ENCODE results near the gene LRRN4. TPM values are rescaled to one million over a fixed set of nuclear protein-coding genes. Genes with fewer than 3 reads are reported as not detected.

The LRRN4 gene
- total RNA-seq, 2 experiments from 2014 or later = not detected

GRCh38 chr20:6066582-6066981 is 12.7 kb upstream of the LRRN4 start:
- intact Hi-C loops (cut with micrococcal nuclease; ENCODE audit: unreplicated experiment) = no loop called here
- no peak overlapping the region for H3K4me3 ChIP-seq (ENCODE audit: low read depth, low read length, poor library complexity, severe bottlenecking)
- no peak for DNase-seq (ENCODE audit: low spot score)
- ChIA-PET POLR2A (no interaction called here), CTCF (ENCODE audit: unreplicated experiment) (no interaction called here)
- H2AFZ ChIP-seq (ENCODE audit: low read length) = no peak overlapping the region
- H3K36me3 ChIP-seq (ENCODE audit: insufficient read depth, low read length) = no peaks in the 10 kb centered on the region
- no peak overlapping the region for H3K4me2 ChIP-seq (ENCODE audit: low read length)
- no peaks in the 10 kb centered on the region for H3K9me2 ChIP-seq (ENCODE audit: insufficient read depth, low read length)
- BruUV-seq (replicated peaks) = no TSS peak
- no peaks in the 10 kb centered on the region for H3K79me2 ChIP-seq (ENCODE audit: insufficient read depth, low read depth, low read length)
- no peaks in the 10 kb centered on the region for H4K20me1 ChIP-seq (ENCODE audit: insufficient read depth, low read length)
- H3K27ac ChIP-seq (ENCODE audit: low read depth, low read length, poor library complexity, severe bottlenecking) = no peak overlapping the region
- H3K4me1 ChIP-seq (ENCODE audit: insufficient read depth, low read length, poor library complexity, severe bottlenecking) = no peaks in the 10 kb centered on the region
- H3K9me3 ChIP-seq (ENCODE audit: low read length) = no peaks in the 10 kb centered on the region
- no peak for TF ChIP-seq EZH2phosphoT487 (IDR thresholded peaks at IDR 0.05; ENCODE audit: borderline replicate concordance, low read depth, low read length)
- TF ChIP-seq, protein P1, sequence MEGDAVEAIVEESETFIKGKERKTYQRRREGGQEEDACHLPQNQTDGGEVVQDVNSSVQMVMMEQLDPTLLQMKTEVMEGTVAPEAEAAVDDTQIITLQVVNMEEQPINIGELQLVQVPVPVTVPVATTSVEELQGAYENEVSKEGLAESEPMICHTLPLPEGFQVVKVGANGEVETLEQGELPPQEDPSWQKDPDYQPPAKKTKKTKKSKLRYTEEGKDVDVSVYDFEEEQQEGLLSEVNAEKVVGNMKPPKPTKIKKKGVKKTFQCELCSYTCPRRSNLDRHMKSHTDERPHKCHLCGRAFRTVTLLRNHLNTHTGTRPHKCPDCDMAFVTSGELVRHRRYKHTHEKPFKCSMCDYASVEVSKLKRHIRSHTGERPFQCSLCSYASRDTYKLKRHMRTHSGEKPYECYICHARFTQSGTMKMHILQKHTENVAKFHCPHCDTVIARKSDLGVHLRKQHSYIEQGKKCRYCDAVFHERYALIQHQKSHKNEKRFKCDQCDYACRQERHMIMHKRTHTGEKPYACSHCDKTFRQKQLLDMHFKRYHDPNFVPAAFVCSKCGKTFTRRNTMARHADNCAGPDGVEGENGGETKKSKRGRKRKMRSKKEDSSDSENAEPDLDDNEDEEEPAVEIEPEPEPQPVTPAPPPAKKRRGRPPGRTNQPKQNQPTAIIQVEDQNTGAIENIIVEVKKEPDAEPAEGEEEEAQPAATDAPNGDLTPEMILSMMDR (conservative IDR thresholded peaks at IDR 0.05; ENCODE audit: low read length) = no peak

DNA sequence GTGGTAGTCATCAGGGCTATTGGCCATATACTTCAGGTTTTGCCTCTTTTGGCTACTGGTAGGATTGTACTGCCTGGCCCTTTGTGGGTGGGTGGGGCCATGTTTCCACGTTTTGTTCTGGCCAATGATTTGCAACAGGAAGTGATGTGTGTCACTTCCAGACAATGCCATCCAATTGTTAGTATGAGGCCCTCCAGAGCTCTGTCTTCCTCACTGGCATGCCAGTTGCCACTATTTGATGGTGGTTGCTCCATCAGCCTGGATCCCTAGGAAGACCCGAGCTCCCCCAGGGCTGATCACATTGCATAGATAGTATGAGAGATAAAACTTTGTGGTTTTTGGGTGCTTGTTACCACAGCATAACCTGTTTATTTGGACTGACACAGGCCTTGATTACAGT is 7.7 kb upstream of the LRRN4 start:
- no peaks in the 10 kb centered on the region for H3K9me2 ChIP-seq (ENCODE audit: insufficient read depth, low read length)
- TF ChIP-seq, protein P1 (conservative IDR thresholded peaks at IDR 0.05; ENCODE audit: low read length) = no peak
- TF ChIP-seq EZH2phosphoT487 (IDR thresholded peaks at IDR 0.05; ENCODE audit: borderline replicate concordance, low read depth, low read length) = no peak
- no peak overlapping the region for H3K27ac ChIP-seq (ENCODE audit: low read depth, low read length, poor library complexity, severe bottlenecking)
- H4K20me1 ChIP-seq (ENCODE audit: insufficient read depth, low read length) = no peaks in the 10 kb centered on the region
- H3K79me2 ChIP-seq (ENCODE audit: insufficient read depth, low read depth, low read length) = no peaks in the 10 kb centered on the region
- intact Hi-C loops (cut with micrococcal nuclease; ENCODE audit: unreplicated experiment) = no loop called here
- H3K9me3 ChIP-seq (ENCODE audit: low read length) = no peaks in the 10 kb centered on the region
- no peak overlapping the region for H3K4me2 ChIP-seq (ENCODE audit: low read length)
- H2AFZ ChIP-seq (ENCODE audit: low read length) = no peak overlapping the region
- H3K36me3 ChIP-seq (ENCODE audit: insufficient read depth, low read length) = no peaks in the 10 kb centered on the region
- ChIA-PET POLR2A (no interaction called here), CTCF (ENCODE audit: unreplicated experiment) (no interaction called here)
- H3K4me3 ChIP-seq (ENCODE audit: low read depth, low read length, poor library complexity, severe bottlenecking) = no peak overlapping the region
- no peak for DNase-seq (ENCODE audit: low spot score)
- H3K4me1 ChIP-seq (ENCODE audit: insufficient read depth, low read length, poor library complexity, severe bottlenecking) = no peaks in the 10 kb centered on the region
- no TSS peak for BruUV-seq (replicated peaks)

DNA sequence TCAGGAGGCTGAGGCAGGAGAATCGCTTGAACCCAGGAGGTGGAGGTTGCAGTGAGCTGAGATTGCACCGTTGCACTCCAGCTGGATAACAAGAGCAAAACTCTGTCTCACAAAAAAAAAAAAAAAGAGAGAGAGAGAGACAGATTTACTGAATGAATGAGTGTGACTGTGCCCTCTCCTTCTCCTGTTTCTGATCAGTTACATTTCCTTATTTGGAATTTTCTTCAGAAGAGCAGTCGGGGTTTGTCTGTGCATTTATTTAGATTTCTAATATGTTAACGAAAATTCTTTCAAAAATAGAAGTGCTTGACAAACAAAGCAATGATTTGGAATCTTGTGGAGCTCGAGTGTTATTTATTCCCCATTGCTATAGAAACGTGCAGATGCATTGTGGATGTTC is 6.4 kb upstream of the LRRN4 start:
- no peak overlapping the region for H3K27ac ChIP-seq (ENCODE audit: low read depth, low read length, poor library complexity, severe bottlenecking)
- BruUV-seq (replicated peaks) = no TSS peak
- H3K4me3 ChIP-seq (ENCODE audit: low read depth, low read length, poor library complexity, severe bottlenecking) = no peak overlapping the region
- POLR2A ChIA-PET = interaction anchor here (0.6 kb wide), 1 partner anchor 798 kb away, joined by 3 read pairs; no protein-coding TSS in a partner anchor
- H4K20me1 ChIP-seq (ENCODE audit: insufficient read depth, low read length) = no peaks in the 10 kb centered on the region
- no peak overlapping the region for H2AFZ ChIP-seq (ENCODE audit: low read length)
- no peaks in the 10 kb centered on the region for H3K36me3 ChIP-seq (ENCODE audit: insufficient read depth, low read length)
- no peaks in the 10 kb centered on the region for H3K4me1 ChIP-seq (ENCODE audit: insufficient read depth, low read length, poor library complexity, severe bottlenecking)
- TF ChIP-seq, protein P1 (conservative IDR thresholded peaks at IDR 0.05; ENCODE audit: low read length) = no peak
- no peak for TF ChIP-seq EZH2phosphoT487 (IDR thresholded peaks at IDR 0.05; ENCODE audit: borderline replicate concordance, low read depth, low read length)
- intact Hi-C loops (cut with micrococcal nuclease; ENCODE audit: unreplicated experiment) = no loop called here
- DNase-seq (ENCODE audit: low spot score) = no peak
- CTCF ChIA-PET (ENCODE audit: unreplicated experiment) = no interaction called here
- no peaks in the 10 kb centered on the region for H3K79me2 ChIP-seq (ENCODE audit: insufficient read depth, low read depth, low read length)
- H3K4me2 ChIP-seq (ENCODE audit: low read length) = no peak overlapping the region
- H3K9me3 ChIP-seq (ENCODE audit: low read length) = no peaks in the 10 kb centered on the region
- no peaks in the 10 kb centered on the region for H3K9me2 ChIP-seq (ENCODE audit: insufficient read depth, low read length)
